HCT116 (cell line): ENCODE data around the gene SLC16A4. TPM values are rescaled to one million over a fixed set of nuclear protein-coding genes. Genes with fewer than 3 reads are reported as not detected.

Experiments
- ATAC-seq: fragments of 200-7000 bp; cut with Tn5 transposase; 2 replicates; pipeline ENCODE4 v1.9.1; 2020; ENCODE audit warnings: mild to moderate bottlenecking, moderate library complexity
- BruUV-seq: library from RNA; stranded (reverse); fragments of 400-500 nt; replicated peaks from 2 replicates; lab custom pipeline; 2021; lab: Mats Ljungman, UMichigan
- CTCF ChIA-PET: fragments of 300-600 bp; sonication (Branson Sonifier 250); formaldehyde crosslinking; loops from one replicate; lab custom pipeline; 2021; ENCODE audit warnings: antibody characterized with exemption; lab: Charles Lee
- POLR2A ChIA-PET: fragments of 300-600, 350-600 bp; sonication (Branson Sonifier 250); formaldehyde crosslinking; loops from one replicate; lab custom pipeline; 2021; ENCODE audit warnings: antibody characterized with exemption; lab: Charles Lee
- RAD21 ChIA-PET, 2 experiments: fragments of 300-600 bp; sonication (Branson Sonifier 250); formaldehyde crosslinking; loops; one replicate each; lab custom pipeline; 2023; ENCODE audit warnings: low total read pairs in 2 of 2; ENCODE audit not compliant: uncharacterized antibody in 2 of 2, unreplicated experiment in 2 of 2, low non-redundant PET in 1 of 2; lab: Charles Lee
- DNase-seq: peaks from one replicate; pipeline ENCODE4 v3.0.0-alpha.2; 2010; ENCODE audit warnings: low read depth, low spot score
- H2AFZ ChIP-seq: fragments of 200-600 bp; shearing (Covaris generic), sonication (generic); 2 replicates; pipeline ENCODE4 v1.6.1; 2017; ENCODE audit warnings: low read depth, mixed run types, mixed read lengths, antibody characterized with exemption, low read length; ENCODE audit not compliant: poor library complexity, severe bottlenecking
- H3K27ac ChIP-seq: 2 replicates; pipeline ENCODE4 v1.5.1; 2012; ENCODE audit warnings: low read depth, low read length
- H3K27me3 ChIP-seq: fragments of 200-600 bp; sonication (generic); 2 replicates; pipeline ENCODE4 v1.6.1; 2016; ENCODE audit warnings: mixed run types, low read length, mixed read lengths; ENCODE audit not compliant: insufficient read depth
- H3K36me3 ChIP-seq, 2 experiments: fragments of 200-500 bp in 1 of 2; fragments of 200-600 bp in 1 of 2; sonication (Bioruptor generic) in 1 of 2; sonication (generic) in 1 of 2; 2 replicates each; pipeline versions ENCODE4 v1.5.1 to v1.6.1; 2014 to 2016; ENCODE audit warnings: low read length in 2 of 2, inconsistent platforms in 1 of 2, mixed read lengths in 1 of 2, mixed run types in 1 of 2; ENCODE audit not compliant: insufficient read depth in 2 of 2, control insufficient read depth in 1 of 2
- H3K4me1 ChIP-seq, 2 experiments: fragments of 200-600 bp in 1 of 2; sonication (generic) in 1 of 2; 2 replicates each; pipeline versions ENCODE4 v1.5.1 to v1.6.1; 2012 to 2017; ENCODE audit warnings: low read length in 2 of 2, inconsistent platforms in 1 of 2, mild to moderate bottlenecking in 1 of 2, mixed read lengths in 1 of 2, mixed run types in 1 of 2, moderate library complexity in 1 of 2; ENCODE audit not compliant: insufficient read depth in 2 of 2, control insufficient read depth in 1 of 2
- H3K4me2 ChIP-seq: fragments of 200-600 bp; sonication (generic); 2 replicates; pipeline ENCODE4 v1.6.1; 2017; ENCODE audit warnings: mixed run types, low read length, mixed read lengths
- H3K4me3 ChIP-seq, 2 experiments: fragments of 200-600 bp in 1 of 2; sonication (generic) in 1 of 2; replicated peaks in 1 of 2; 2 replicates each; pipeline ENCODE4 v1.5.1; 2011 to 2016; ENCODE audit warnings: low read length in 2 of 2, control low read depth in 1 of 2, low read depth in 1 of 2, mild to moderate bottlenecking in 1 of 2, mixed read lengths in 1 of 2, mixed run types in 1 of 2
- H3K79me2 ChIP-seq: fragments of 200-600 bp; sonication (generic); 2 replicates; pipeline ENCODE4 v1.6.1; 2017; ENCODE audit warnings: mild to moderate bottlenecking, mixed run types, low read length, moderate library complexity, mixed read lengths; ENCODE audit not compliant: insufficient read depth
- H3K9ac ChIP-seq: fragments of 200-600 bp; sonication (generic); 2 replicates; pipeline ENCODE4 v1.6.1; 2016; ENCODE audit warnings: low read length, mixed read lengths
- H3K9me2 ChIP-seq: fragments of 200-600 bp; sonication (generic), shearing (Covaris generic); 2 replicates; pipeline ENCODE4 v1.6.1; 2017; ENCODE audit warnings: mixed run types, mild to moderate bottlenecking, moderate library complexity; ENCODE audit not compliant: insufficient read depth
- H3K9me3 ChIP-seq, 2 experiments: fragments of 200-500 bp in 1 of 2; fragments of 200-600 bp in 1 of 2; sonication (Bioruptor generic) in 1 of 2; sonication (generic) in 1 of 2; 2 replicates each; pipeline ENCODE4 v1.6.1; 2014 to 2017; ENCODE audit warnings: low read length in 2 of 2, mixed read lengths in 2 of 2, inconsistent platforms in 1 of 2, low read depth in 1 of 2, mild to moderate bottlenecking in 1 of 2, mixed run types in 1 of 2, moderate library complexity in 1 of 2; ENCODE audit not compliant: control insufficient read depth in 1 of 2, insufficient read depth in 1 of 2
- H4K20me1 ChIP-seq: fragments of 200-600 bp; sonication (generic), shearing (Covaris generic); 2 replicates; pipeline ENCODE4 v1.6.1; 2017; ENCODE audit warnings: mixed run types, mild to moderate bottlenecking, moderate library complexity; ENCODE audit not compliant: insufficient read depth
- ATF3 ChIP-seq: IDR thresholded peaks from 2 replicates; pipeline ENCODE4 v1.6.1; 2012
- CEBPB ChIP-seq: IDR thresholded peaks from 2 replicates; pipeline ENCODE4 v1.6.1; 2012; ENCODE audit warnings: low read depth
- EGR1 ChIP-seq: IDR thresholded peaks from 2 replicates; pipeline ENCODE4 v1.6.1; 2012; ENCODE audit warnings: low read depth
- ELF1 ChIP-seq: IDR thresholded peaks from 2 replicates; pipeline ENCODE4 v1.6.1; 2012; ENCODE audit warnings: low read depth, borderline replicate concordance
- EZH2 ChIP-seq: fragments of 200-600 bp; sonication (generic); IDR thresholded peaks from 2 replicates; pipeline ENCODE4 v1.6.1; 2017; ENCODE audit warnings: antibody characterized with exemption, mixed run types
- EZH2phosphoT487 ChIP-seq: fragments of 200-600 bp; IDR thresholded peaks from 2 replicates; pipeline ENCODE4 v1.6.1; 2018; ENCODE audit warnings: antibody characterized with exemption, borderline replicate concordance
- FOSL1 ChIP-seq: IDR thresholded peaks from 2 replicates; pipeline ENCODE4 v1.6.1; 2012; ENCODE audit warnings: low read depth
- MAX ChIP-seq: IDR thresholded peaks from 2 replicates; pipeline ENCODE4 v1.6.1; 2012
- POLR2A ChIP-seq: IDR thresholded peaks from 2 replicates; pipeline ENCODE4 v1.7.0; 2011; ENCODE audit warnings: borderline replicate concordance; ENCODE audit not compliant: insufficient read depth, insufficient read length; ENCODE audit errors: extremely low read depth
- POLR2AphosphoS5 ChIP-seq: IDR thresholded peaks from 2 replicates; pipeline ENCODE4 v1.6.1; 2011; ENCODE audit warnings: mild to moderate bottlenecking, low read depth, low read length, moderate library complexity
- RAD21 ChIP-seq: IDR thresholded peaks from 2 replicates; pipeline ENCODE4 v1.6.1; 2012; ENCODE audit warnings: low read depth, mild to moderate bottlenecking
- SIN3A ChIP-seq: IDR thresholded peaks from 2 replicates; pipeline ENCODE4 v1.6.1; 2012; ENCODE audit warnings: low read depth
- SP1 ChIP-seq: IDR thresholded peaks from 2 replicates; pipeline ENCODE4 v1.6.1; 2012; ENCODE audit warnings: low read depth
- SRF ChIP-seq: IDR thresholded peaks from 2 replicates; pipeline ENCODE4 v1.6.1; 2012; ENCODE audit warnings: low read depth
- TCF7L2 ChIP-seq: IDR thresholded peaks from 2 replicates; pipeline ENCODE4 v1.7.0; 2011; ENCODE audit warnings: borderline replicate concordance, inconsistent platforms; ENCODE audit not compliant: insufficient read depth, insufficient read length; ENCODE audit errors: extremely low read depth
- ZFX ChIP-seq: fragments of 450-650 bp; IDR thresholded peaks from 2 replicates; pipeline ENCODE4 v1.6.1; 2017
- ZNF274 ChIP-seq: fragments of 200-500 bp; sonication (Bioruptor generic); IDR thresholded peaks from 2 replicates; pipeline ENCODE4 v1.6.1; 2014; ENCODE audit warnings: mild to moderate bottlenecking, low read depth, low read length, inconsistent platforms
- intact Hi-C: fragments of 100-400 bp; cut with micrococcal nuclease; formaldehyde crosslinking; loops from 2 replicates; pipeline ENCODE4 v1.10.0; 2022
- total RNA-seq: library from RNA; stranded (reverse); gene quantifications from one replicate; pipeline ENCODE4 v1.2.1, GENCODE V29; 2021; ENCODE audit not compliant: unreplicated experiment
- TF ChIP-seq, protein P1 (sequence below), 3 experiments: fragments of 200-600 bp in 1 of 3; sonication (generic) in 1 of 3; IDR thresholded peaks in 2 of 3; conservative IDR thresholded peaks in 1 of 3; 2 replicates each; pipeline ENCODE4 v1.5.1; 2012 to 2017; ENCODE audit warnings: low read depth in 2 of 3, low read length in 2 of 3, antibody characterized with exemption in 1 of 3, borderline replicate concordance in 1 of 3, control low read depth in 1 of 3, mild to moderate bottlenecking in 1 of 3, mixed read lengths in 1 of 3, mixed run types in 1 of 3, moderate library complexity in 1 of 3; ENCODE audit not compliant: insufficient read depth in 1 of 3
- TF ChIP-seq, protein P2 (sequence below): IDR thresholded peaks from 2 replicates; pipeline ENCODE4 v1.6.1; 2011; ENCODE audit warnings: mild to moderate bottlenecking, low read length, moderate library complexity; ENCODE audit not compliant: insufficient replicate concordance; ENCODE audit errors: extremely low read depth

The SLC16A4 gene
- total RNA-seq, 1 experiment from 2014 or later = 0.20 TPM

DNA sequence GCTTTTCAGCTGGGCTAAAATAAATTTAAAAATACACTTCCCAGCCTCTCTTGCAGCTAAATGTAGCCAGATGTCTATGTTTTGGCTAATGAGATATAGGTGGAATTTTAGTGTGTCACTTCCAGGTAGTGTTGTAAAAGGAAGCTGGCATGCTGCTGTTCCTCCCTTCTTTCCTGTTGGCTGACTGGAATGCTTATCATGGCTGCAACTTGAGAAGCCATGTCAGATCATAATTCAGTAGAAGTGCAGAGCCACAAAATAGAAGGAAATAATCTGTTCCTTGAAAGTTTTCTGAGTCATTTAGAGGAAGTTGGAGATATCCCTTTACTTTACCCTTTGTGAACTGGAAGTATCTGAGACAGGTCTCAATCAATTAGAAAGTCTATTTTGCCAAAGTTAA is 62.6 kb downstream of the SLC16A4 start (continued):
- TF ChIP-seq POLR2A (no peak), CEBPB (no peak)

- no peak overlapping the region for H2AFZ ChIP-seq
- no peaks in the 10 kb centered on the region for H3K9me2 ChIP-seq
- intact Hi-C loops = no loop called here
- ATAC-seq (no peak), DNase-seq (no peak)
- H3K9ac ChIP-seq = no peak overlapping the region
- H3K79me2 ChIP-seq = no peaks in the 10 kb centered on the region
- H3K36me3 ChIP-seq = no peaks in the 10 kb centered on the region
- no peak for TF ChIP-seq EZH2
- TF ChIP-seq SP1 = no peak
- TF ChIP-seq MAX = no peak
- TF ChIP-seq SIN3A = no peak
- TF ChIP-seq ATF3 = no peak
- TF ChIP-seq POLR2A = no peak
- TF ChIP-seq, protein P1, sequence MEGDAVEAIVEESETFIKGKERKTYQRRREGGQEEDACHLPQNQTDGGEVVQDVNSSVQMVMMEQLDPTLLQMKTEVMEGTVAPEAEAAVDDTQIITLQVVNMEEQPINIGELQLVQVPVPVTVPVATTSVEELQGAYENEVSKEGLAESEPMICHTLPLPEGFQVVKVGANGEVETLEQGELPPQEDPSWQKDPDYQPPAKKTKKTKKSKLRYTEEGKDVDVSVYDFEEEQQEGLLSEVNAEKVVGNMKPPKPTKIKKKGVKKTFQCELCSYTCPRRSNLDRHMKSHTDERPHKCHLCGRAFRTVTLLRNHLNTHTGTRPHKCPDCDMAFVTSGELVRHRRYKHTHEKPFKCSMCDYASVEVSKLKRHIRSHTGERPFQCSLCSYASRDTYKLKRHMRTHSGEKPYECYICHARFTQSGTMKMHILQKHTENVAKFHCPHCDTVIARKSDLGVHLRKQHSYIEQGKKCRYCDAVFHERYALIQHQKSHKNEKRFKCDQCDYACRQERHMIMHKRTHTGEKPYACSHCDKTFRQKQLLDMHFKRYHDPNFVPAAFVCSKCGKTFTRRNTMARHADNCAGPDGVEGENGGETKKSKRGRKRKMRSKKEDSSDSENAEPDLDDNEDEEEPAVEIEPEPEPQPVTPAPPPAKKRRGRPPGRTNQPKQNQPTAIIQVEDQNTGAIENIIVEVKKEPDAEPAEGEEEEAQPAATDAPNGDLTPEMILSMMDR (IDR thresholded peaks at IDR 0.05 in 2 of 3, conservative IDR thresholded peaks at IDR 0.05 in 1 of 3; ENCODE audit: borderline replicate concordance in 1 of 3, insufficient read depth in 1 of 3, low read depth in 2 of 3, low read length in 2 of 3) = no peak
- TF ChIP-seq FOSL1 = no peak
- TF ChIP-seq TCF7L2 = no peak
- no peak for TF ChIP-seq EZH2phosphoT487
- TF ChIP-seq ZNF274 = no peak
- no peak for TF ChIP-seq EGR1
- TF ChIP-seq POLR2AphosphoS5 = no peak
- no peak for TF ChIP-seq RAD21
- TF ChIP-seq, protein P2, sequence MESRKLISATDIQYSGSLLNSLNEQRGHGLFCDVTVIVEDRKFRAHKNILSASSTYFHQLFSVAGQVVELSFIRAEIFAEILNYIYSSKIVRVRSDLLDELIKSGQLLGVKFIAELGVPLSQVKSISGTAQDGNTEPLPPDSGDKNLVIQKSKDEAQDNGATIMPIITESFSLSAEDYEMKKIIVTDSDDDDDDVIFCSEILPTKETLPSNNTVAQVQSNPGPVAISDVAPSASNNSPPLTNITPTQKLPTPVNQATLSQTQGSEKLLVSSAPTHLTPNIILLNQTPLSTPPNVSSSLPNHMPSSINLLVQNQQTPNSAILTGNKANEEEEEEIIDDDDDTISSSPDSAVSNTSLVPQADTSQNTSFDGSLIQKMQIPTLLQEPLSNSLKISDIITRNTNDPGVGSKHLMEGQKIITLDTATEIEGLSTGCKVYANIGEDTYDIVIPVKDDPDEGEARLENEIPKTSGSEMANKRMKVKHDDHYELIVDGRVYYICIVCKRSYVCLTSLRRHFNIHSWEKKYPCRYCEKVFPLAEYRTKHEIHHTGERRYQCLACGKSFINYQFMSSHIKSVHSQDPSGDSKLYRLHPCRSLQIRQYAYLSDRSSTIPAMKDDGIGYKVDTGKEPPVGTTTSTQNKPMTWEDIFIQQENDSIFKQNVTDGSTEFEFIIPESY = no peak
- no peak for TF ChIP-seq SRF
- no peak for TF ChIP-seq CEBPB
- TF ChIP-seq ZFX = no peak
- TF ChIP-seq ELF1 = no peak
- H3K27me3 ChIP-seq = no peaks in the 10 kb centered on the region
- no peaks in the 10 kb centered on the region for H4K20me1 ChIP-seq
- H3K9me3 ChIP-seq = no peaks in the 10 kb centered on the region
- no TSS peak for BruUV-seq
- CTCF ChIA-PET = no interaction called here
- no peak overlapping the region for H3K27ac ChIP-seq
- RAD21 ChIA-PET = no interaction called here
- no peak overlapping the region for H3K4me3 ChIP-seq
- no peak overlapping the region for H3K4me2 ChIP-seq
- POLR2A ChIA-PET = no interaction called here
- H3K4me1 ChIP-seq = peaks cover 12 to 26% of the 10 kb centered on the region in 2 experiments
Measured at GRCh38 chr1:110326826-110327225, 64.0 kb downstream of the SLC16A4 start.
